GM18526 (cell line): ENCODE measurements around the gene EXOSC7.

Experiments used
- POLR2A ChIP-seq: IDR thresholded peaks from 3 replicates; pipeline ENCODE4 v1.6.1; 2011; ENCODE audit not compliant: insufficient read length; ENCODE audit errors: extremely low read depth

Gene EXOSC7

GRCh38 chr3:45001738-45002137 is 25.7 kb downstream of the EXOSC7 start:
- TF ChIP-seq POLR2A, result no peak

- TF ChIP-seq POLR2A, result no peak
Observed at GRCh38 chr3:45002139-45002660, 26.2 kb downstream of the EXOSC7 start.

- TF ChIP-seq POLR2A, result no peak
Observed at GRCh38 chr3:45002720-45003119, 26.7 kb downstream of the EXOSC7 start.

GRCh38 chr3:45003406-45003805 is 27.4 kb downstream of the EXOSC7 start:
- no peak for TF ChIP-seq POLR2A

- TF ChIP-seq POLR2A, result no peak
Observed at GRCh38 chr3:45003859-45004258, 27.8 kb downstream of the EXOSC7 start.

GRCh38 chr3:45007091-45007490 is 31.0 kb downstream of the EXOSC7 start:
- no peak for TF ChIP-seq POLR2A

- TF ChIP-seq POLR2A, result no peak
Observed at GRCh38 chr3:45008117-45008516, 32.1 kb downstream of the EXOSC7 start.

GRCh38 chr3:45009868-45010267 is 33.8 kb downstream of the EXOSC7 start:
- TF ChIP-seq POLR2A, result no peak

- no peak for TF ChIP-seq POLR2A
Observed at GRCh38 chr3:45010811-45011333, 34.8 kb downstream of the EXOSC7 start.

- TF ChIP-seq POLR2A, result no peak
Observed at GRCh38 chr3:45011756-45012508, 35.9 kb downstream of the EXOSC7 start.

GRCh38 chr3:45012577-45012976 is 36.5 kb downstream of the EXOSC7 start:
- TF ChIP-seq POLR2A, result no peak

- TF ChIP-seq POLR2A, result no peak
Observed at GRCh38 chr3:45016916-45017315, 40.9 kb downstream of the EXOSC7 start.

GRCh38 chr3:45017821-45018220 is 41.8 kb downstream of the EXOSC7 start:
- no peak for TF ChIP-seq POLR2A

- TF ChIP-seq POLR2A, result no peak
Observed at GRCh38 chr3:45020534-45020933, 44.5 kb downstream of the EXOSC7 start.

- no peak for TF ChIP-seq POLR2A
Observed at GRCh38 chr3:45021524-45022297, 45.7 kb downstream of the EXOSC7 start.

- no peak for TF ChIP-seq POLR2A
Observed at GRCh38 chr3:45023675-45024074, 47.6 kb downstream of the EXOSC7 start.
